BLaER1 (cell line): ENCODE measurements around the gene USP50.
"Not testable (repeated sequence)": the region's sequence is repeated elsewhere in the genome, so short reads cannot be mapped to it uniquely, and the experiment has no call there.

Experiments
- H3K27ac ChIP-seq: shearing (Covaris generic); formaldehyde crosslinking; 2 replicates; pipeline ENCODE4 v1.8.1; 2022
- H3K27me3 ChIP-seq: shearing (Covaris generic); formaldehyde crosslinking; 2 replicates; pipeline ENCODE4 v1.8.1; 2022
- H3K36me3 ChIP-seq: shearing (Covaris generic); formaldehyde crosslinking; 2 replicates; pipeline ENCODE4 v1.8.1; 2022
- H3K4me1 ChIP-seq: shearing (Covaris generic); formaldehyde crosslinking; 2 replicates; pipeline ENCODE4 v1.8.1; 2022
- H3K4me2 ChIP-seq: shearing (Covaris generic); formaldehyde crosslinking; 2 replicates; pipeline ENCODE4 v1.8.1; 2022
- H3K4me3 ChIP-seq: shearing (Covaris generic); formaldehyde crosslinking; 2 replicates; pipeline ENCODE4 v1.8.1; 2022
- H3K9ac ChIP-seq: shearing (Covaris generic); formaldehyde crosslinking; 2 replicates; pipeline ENCODE4 v1.8.1; 2022
- H3K9me3 ChIP-seq: shearing (Covaris generic); formaldehyde crosslinking; 2 replicates; pipeline ENCODE4 v1.8.1; 2022
- H4K20me1 ChIP-seq: shearing (Covaris generic); formaldehyde crosslinking; 2 replicates; pipeline ENCODE4 v1.8.1; 2022
- Cebpa-rat ChIP-seq: shearing (Covaris generic); IDR thresholded peaks from 2 replicates; pipeline ENCODE4 v1.8.1; 2022

Gene USP50

GRCh38 chr15:50546566-50546965 is at the start of gene USP50:
USP50 (minus strand) TSS chr15:50546666; CDS start chr15:50546525, 141 bp downstream.
- 0 out of 2 replicates have a peak within 1 kb of the TSS, but pooled peaks have one; percentile 6 for H3K27ac ChIP-seq
- TF ChIP-seq Cebpa-rat, result no peak

GRCh38 chr15:50594311-50594710 is 47.8 kb upstream of the USP50 start:
- peaks cover 91% of the 10 kb centered on the region for H3K36me3 ChIP-seq
- TF ChIP-seq Cebpa-rat, result no peak
- 0 out of 2 replicates have a peak, but pooled peaks cover 3% of the 10 kb centered on the region for H4K20me1 ChIP-seq

More at GRCh38 chr15:50546566-50546965, at the start of gene USP50:
- Histone ChIP-seq H3K4me3 (no peak within 1 kb of the TSS), H3K9me3 (no peaks in the 10 kb centered on the region), H3K27me3 (no peaks in the 10 kb centered on the region), H3K4me2 (peak within 1 kb of the TSS; percentile 49), H3K9ac (no peak within 1 kb of the TSS), H4K20me1 (no peaks in the 10 kb centered on the region), H3K4me1 (peaks cover 15% of the 10 kb centered on the region), H3K36me3 (no peaks in the 10 kb centered on the region)

GRCh38 chr15:50593761-50594160 is 47.3 kb upstream of the USP50 start:
- no peak for TF ChIP-seq Cebpa-rat
- no peak overlapping the region for H3K9ac ChIP-seq
- no peaks in the 10 kb centered on the region for H3K27me3 ChIP-seq
- no peak overlapping the region for H3K27ac ChIP-seq
- H4K20me1 ChIP-seq, result 0 out of 2 replicates have a peak, but pooled peaks cover 3% of the 10 kb centered on the region
- H3K9me3 ChIP-seq, result no peaks in the 10 kb centered on the region
- peaks cover 93% of the 10 kb centered on the region for H3K36me3 ChIP-seq
- H3K4me1 ChIP-seq, result no peaks in the 10 kb centered on the region
- no peak overlapping the region for H3K4me2 ChIP-seq
- no peak overlapping the region for H3K4me3 ChIP-seq

More at GRCh38 chr15:50594311-50594710, 47.8 kb upstream of the USP50 start:
- no peak overlapping the region for H3K9ac ChIP-seq
- no peak overlapping the region for H3K4me3 ChIP-seq
- H3K4me1 ChIP-seq, result no peaks in the 10 kb centered on the region
- H3K9me3 ChIP-seq, result no peaks in the 10 kb centered on the region
- H3K27ac ChIP-seq, result no peak overlapping the region
- no peaks in the 10 kb centered on the region for H3K27me3 ChIP-seq
- no peak overlapping the region for H3K4me2 ChIP-seq

- no peaks in the 10 kb centered on the region for H4K20me1 ChIP-seq
- H3K27me3 ChIP-seq, result no peaks in the 10 kb centered on the region
- H3K27ac ChIP-seq, result no peak overlapping the region
- TF ChIP-seq Cebpa-rat, result no peak
- H3K4me1 ChIP-seq, result no peaks in the 10 kb centered on the region
- H3K36me3 ChIP-seq, result peaks cover 88% of the 10 kb centered on the region
- H3K4me2 ChIP-seq, result no peak overlapping the region
- H3K9ac ChIP-seq, result no peak overlapping the region
- no peak overlapping the region for H3K4me3 ChIP-seq
- no peaks in the 10 kb centered on the region for H3K9me3 ChIP-seq
Observed at GRCh38 chr15:50590288-50590687, 43.8 kb upstream of the USP50 start.

- no peak overlapping the region for H3K27ac ChIP-seq
Observed at GRCh38 chr15:50577492-50577891, 31.0 kb upstream of the USP50 start.

GRCh38 chr15:50576166-50576565 is 29.7 kb upstream of the USP50 start:
- Histone ChIP-seq H3K9ac (no peak overlapping the region), H3K27me3 (no peaks in the 10 kb centered on the region), H3K4me2 (no peak overlapping the region), H3K9me3 (no peaks in the 10 kb centered on the region), H3K36me3 (peaks cover 82% of the 10 kb centered on the region), H3K4me3 (no peak overlapping the region), H4K20me1 (no peaks in the 10 kb centered on the region), H3K4me1 (no peaks in the 10 kb centered on the region), H3K27ac (no peak overlapping the region)
- no peak for TF ChIP-seq Cebpa-rat

More at GRCh38 chr15:50577492-50577891, 31.0 kb upstream of the USP50 start:
- no peak overlapping the region for H3K4me2 ChIP-seq
- H4K20me1 ChIP-seq, result no peaks in the 10 kb centered on the region
- H3K4me1 ChIP-seq, result no peaks in the 10 kb centered on the region
- H3K4me3 ChIP-seq, result no peak overlapping the region
- H3K9me3 ChIP-seq, result no peaks in the 10 kb centered on the region
- TF ChIP-seq Cebpa-rat, result no peak
- H3K9ac ChIP-seq, result no peak overlapping the region
- H3K27me3 ChIP-seq, result no peaks in the 10 kb centered on the region
- H3K36me3 ChIP-seq, result peaks cover 83% of the 10 kb centered on the region

GRCh38 chr15:50573842-50574241 is 27.4 kb upstream of the USP50 start:
- not testable (repeated sequence) for H3K4me1 ChIP-seq, H3K4me3 ChIP-seq, H3K4me2 ChIP-seq, H3K9ac ChIP-seq, H3K27ac ChIP-seq, H4K20me1 ChIP-seq, H3K27me3 ChIP-seq, H3K9me3 ChIP-seq
- H3K36me3 ChIP-seq, result peaks cover 88% of the 10 kb centered on the region

GRCh38 chr15:50563756-50564155 is 17.3 kb upstream of the USP50 start:
- H3K27ac ChIP-seq, result no peak overlapping the region
- peaks cover 89% of the 10 kb centered on the region for H3K36me3 ChIP-seq
- H3K4me2 ChIP-seq, result no peak overlapping the region
- TF ChIP-seq Cebpa-rat, result no peak
- no peaks in the 10 kb centered on the region for H3K4me1 ChIP-seq
- no peak overlapping the region for H3K9ac ChIP-seq
- no peaks in the 10 kb centered on the region for H4K20me1 ChIP-seq
- no peaks in the 10 kb centered on the region for H3K27me3 ChIP-seq
- no peak overlapping the region for H3K4me3 ChIP-seq
- H3K9me3 ChIP-seq, result no peaks in the 10 kb centered on the region

GRCh38 chr15:50562735-50563640 is 16.5 kb upstream of the USP50 start:
- Histone ChIP-seq H3K4me3 (no peak overlapping the region), H3K4me2 (no peak overlapping the region), H3K36me3 (peaks cover 89% of the 10 kb centered on the region), H3K27ac (no peak overlapping the region), H3K27me3 (no peaks in the 10 kb centered on the region), H4K20me1 (no peaks in the 10 kb centered on the region), H3K9me3 (no peaks in the 10 kb centered on the region), H3K9ac (no peak overlapping the region), H3K4me1 (no peaks in the 10 kb centered on the region)
- no peak for TF ChIP-seq Cebpa-rat

- no peak overlapping the region for H3K4me3 ChIP-seq
- H3K27ac ChIP-seq, result no peak overlapping the region
- H3K4me2 ChIP-seq, result no peak overlapping the region
- no peaks in the 10 kb centered on the region for H3K9me3 ChIP-seq
- no peak overlapping the region for H3K9ac ChIP-seq
- H3K4me1 ChIP-seq, result no peaks in the 10 kb centered on the region
- no peak for TF ChIP-seq Cebpa-rat
- H4K20me1 ChIP-seq, result no peaks in the 10 kb centered on the region
- H3K36me3 ChIP-seq, result peaks cover 55% of the 10 kb centered on the region
- no peaks in the 10 kb centered on the region for H3K27me3 ChIP-seq
Observed at GRCh38 chr15:50558012-50558411, 11.5 kb upstream of the USP50 start.
